AG08395 (cell line): ENCODE data around the gene MRPL39.

Experiments used
- DNase-seq: peaks from one replicate; pipeline ENCODE4 v3.0.0; 2012; ENCODE audit warnings: mixed read lengths, low spot score

MRPL39 gene

GRCh38 chr21:25568246-25568645 lies 39.0 kb downstream of the MRPL39 start:
- no peak for DNase-seq

- no peak for DNase-seq
Observed at GRCh38 chr21:25567472-25567871, 39.8 kb downstream of the MRPL39 start.

DNA sequence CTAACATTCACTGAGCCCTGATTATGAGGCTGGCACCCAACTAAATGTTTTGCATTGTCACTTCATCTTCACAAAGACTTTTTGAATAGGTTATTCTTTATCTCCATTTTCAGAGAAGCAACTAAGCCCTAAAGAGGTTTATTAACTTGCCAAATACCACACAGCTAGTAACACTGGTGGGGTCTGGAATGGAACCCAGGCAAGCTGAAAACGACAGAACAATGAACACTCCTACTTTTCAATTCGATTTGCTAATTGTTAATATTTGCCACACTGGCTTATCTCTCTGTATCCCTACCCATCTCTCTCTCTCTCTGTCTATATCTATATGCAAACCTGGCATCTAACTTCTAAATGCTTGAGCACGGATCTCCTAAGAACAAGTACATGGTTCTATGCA lies 40.6 kb downstream of the MRPL39 start:
- DNase-seq, result no peak

GRCh38 chr21:25565272-25566211 lies 41.7 kb downstream of the MRPL39 start:
- no peak for DNase-seq

- DNase-seq, result no peak
Observed at GRCh38 chr21:25564349-25564948, 42.8 kb downstream of the MRPL39 start.

DNA sequence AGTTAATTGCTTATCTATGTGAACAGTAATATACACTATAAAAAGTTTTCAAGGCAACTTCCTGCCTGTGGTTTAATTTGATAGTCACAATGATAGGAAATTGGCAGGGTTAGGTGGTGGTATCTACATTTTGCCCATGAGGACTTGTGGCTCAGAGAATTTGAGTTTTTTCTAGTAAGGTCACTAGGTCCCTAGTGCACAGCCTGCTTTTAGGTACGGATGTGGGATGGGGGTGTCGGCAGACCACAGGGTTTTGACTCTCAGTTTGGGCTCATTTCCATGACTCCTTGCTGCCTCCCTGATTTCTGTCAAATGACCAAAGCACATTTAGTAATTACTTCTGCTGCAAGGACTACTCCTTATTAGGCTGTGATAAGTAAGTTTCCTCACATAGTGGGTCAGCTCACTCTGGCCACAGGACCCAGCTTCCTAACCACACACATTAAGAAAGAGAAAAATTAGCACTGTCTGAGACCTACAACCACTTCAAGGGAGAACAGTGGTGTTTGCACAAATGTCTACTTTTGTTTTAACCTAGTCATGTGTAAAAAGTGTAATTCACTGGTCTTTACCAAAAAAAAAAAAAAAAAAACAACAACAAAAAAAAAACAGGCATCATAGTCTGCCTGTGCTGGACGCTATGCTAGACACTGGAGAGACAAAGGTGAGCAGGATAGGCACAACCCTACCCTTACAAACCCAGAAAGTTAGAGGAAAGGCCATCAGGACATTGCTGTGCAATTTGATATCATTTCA lies 43.7 kb downstream of the MRPL39 start:
- no peak for DNase-seq

DNA sequence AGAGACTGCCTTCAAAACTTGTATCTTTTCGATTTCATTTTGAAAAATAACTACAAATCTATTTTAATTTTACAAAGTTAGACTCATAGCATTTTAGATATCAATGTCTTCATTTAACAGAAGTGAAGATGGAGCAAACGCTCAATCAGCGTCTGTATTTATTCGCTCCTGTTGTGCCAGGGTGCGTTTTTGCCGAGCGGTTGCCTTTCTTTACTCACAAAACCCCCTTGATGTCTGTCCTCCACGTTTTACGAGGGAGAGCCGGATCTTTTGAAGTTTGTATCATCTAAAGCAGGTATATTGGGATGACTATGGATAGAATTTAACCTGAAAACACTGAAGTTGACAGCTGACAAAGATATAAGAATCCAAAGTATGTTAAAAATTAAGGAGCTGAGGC lies 44.6 kb downstream of the MRPL39 start:
- no peak for DNase-seq

DNA sequence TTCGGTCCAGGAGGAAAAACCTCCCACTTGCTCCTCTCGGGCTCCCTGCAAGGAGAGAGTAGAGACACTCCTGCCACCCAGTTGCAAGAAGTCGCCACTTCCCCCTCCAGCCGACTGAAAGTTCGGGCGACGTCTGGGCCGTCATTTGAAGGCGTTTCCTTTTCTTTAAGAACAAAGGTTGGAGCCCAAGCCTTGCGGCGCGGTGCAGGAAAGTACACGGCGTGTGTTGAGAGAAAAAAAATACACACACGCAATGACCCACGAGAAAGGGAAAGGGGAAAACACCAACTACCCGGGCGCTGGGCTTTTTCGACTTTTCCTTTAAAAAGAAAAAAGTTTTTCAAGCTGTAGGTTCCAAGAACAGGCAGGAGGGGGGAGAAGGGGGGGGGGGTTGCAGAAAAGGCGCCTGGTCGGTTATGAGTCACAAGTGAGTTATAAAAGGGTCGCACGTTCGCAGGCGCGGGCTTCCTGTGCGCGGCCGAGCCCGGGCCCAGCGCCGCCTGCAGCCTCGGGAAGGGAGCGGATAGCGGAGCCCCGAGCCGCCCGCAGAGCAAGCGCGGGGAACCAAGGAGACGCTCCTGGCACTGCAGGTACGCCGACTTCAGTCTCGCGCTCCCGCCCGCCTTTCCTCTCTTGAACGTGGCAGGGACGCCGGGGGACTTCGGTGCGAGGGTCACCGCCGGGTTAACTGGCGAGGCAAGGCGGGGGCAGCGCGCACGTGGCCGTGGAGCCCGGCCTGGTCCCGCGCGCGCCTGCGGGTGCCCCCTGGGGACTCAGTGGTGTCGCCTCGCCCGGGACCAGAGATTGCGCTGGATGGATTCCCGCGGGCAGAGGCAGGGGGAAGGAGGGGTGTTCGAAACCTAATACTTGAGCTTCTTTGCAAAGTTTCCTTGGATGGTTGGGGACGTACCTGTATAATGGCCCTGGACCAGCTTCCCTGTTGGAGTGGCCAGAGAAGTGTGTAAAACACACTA lies 45.3 kb downstream of the MRPL39 start:
- DNase-seq, result peak; percentile 66

GRCh38 chr21:25560891-25561290 lies 46.4 kb downstream of the MRPL39 start:
- DNase-seq, result no peak

DNA sequence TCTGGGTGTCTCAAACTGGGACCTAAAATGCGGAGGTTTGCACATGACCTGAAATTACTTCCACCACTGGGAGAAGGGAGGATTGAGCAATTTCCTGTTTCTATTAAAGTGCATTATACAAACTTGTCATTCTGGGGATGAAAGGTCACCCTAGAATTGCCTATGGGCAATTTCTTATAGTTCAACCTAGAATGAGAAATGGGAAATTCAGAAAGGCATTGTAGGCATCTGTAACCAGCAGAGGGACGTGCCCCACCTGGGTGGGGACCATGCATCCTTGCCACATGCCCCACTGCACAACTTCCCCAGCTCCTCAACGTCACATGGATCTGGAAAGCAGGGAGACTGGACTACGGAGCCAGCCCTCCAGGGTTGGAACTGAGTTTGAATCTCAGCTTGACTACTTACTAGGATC lies 47.0 kb downstream of the MRPL39 start:
- DNase-seq, result no peak

GRCh38 chr21:25559746-25560145 lies 47.5 kb downstream of the MRPL39 start:
- no peak for DNase-seq

DNA sequence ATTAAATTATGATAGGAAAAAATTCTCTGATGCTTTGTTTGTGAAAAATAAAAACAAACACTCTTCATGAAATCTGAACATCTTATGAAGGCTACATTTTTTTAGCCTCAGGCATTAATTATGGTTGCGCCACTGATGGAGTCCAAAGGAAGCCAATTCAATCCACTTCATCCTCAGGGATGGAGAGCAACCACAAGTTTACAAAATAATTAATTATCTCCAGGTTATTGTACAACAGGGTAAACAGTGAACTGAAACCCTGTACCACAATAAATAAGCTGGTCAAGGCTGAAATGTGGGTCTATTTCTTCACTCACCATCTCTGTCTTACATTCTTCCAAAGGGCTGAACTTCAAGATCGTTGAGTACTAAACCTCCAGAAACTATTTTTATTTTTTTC lies 49.2 kb downstream of the MRPL39 start:
- no peak for DNase-seq

GRCh38 chr21:25557180-25557579 lies 50.1 kb downstream of the MRPL39 start:
- no peak for DNase-seq

DNA sequence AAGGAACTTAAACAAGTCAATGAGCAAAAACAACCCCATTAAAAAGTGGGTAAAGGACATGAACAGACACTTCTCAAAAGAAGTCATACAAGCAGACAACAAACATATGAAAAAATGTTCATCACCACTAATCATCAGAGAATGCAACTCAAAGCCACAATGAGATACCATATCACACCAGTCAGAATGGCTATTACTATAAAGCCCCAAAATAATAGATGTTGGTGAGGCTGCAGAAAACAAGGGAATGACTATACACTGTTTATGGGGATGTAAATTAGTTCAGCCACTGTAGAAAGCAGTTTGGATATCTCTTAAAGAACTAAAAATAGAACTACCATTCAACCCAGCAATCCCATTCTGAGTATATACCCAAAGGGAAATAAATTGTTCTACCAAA lies 51.2 kb downstream of the MRPL39 start:
- no peak for DNase-seq

- DNase-seq, result no peak
Observed at GRCh38 chr21:25555492-25555891, 51.8 kb downstream of the MRPL39 start.

DNA sequence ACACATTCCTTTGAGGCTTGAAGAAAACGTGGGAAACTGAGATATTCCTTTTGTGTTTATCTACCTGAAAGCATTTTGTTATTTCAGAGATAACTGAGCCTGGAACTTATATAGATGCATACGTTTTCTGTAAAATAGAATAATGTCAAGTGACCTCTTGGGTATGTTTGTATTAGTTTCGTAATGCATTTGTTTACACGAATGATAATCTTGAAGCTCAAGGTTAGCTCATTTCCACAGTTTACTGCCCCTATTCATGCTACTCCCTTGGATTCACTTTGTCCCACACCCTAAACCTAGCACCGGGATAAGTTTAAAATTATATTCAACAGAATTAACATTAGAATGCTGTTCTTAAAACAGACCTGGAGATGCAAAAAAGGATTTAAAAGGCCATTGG lies 54.4 kb downstream of the MRPL39 start:
- DNase-seq, result no peak

DNA sequence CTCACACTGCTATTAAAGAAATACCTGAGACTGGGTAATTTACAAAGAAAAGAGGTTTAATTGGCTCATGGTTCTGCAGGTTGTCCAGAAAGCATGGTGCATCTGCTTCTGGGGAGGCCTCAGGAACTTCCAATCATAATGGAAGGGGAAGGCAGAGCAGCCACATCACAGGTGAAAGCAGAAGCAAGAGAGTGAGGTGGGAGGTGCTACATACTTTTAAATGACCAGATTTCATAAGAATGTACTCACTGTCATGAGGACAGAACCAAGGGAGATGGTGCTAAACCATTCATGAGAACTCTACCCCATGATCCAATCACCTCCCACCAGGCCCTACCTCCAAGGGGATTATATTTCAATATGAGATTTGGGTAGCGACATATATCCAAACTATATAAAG lies 55.7 kb downstream of the MRPL39 start:
- DNase-seq, result no peak

DNA sequence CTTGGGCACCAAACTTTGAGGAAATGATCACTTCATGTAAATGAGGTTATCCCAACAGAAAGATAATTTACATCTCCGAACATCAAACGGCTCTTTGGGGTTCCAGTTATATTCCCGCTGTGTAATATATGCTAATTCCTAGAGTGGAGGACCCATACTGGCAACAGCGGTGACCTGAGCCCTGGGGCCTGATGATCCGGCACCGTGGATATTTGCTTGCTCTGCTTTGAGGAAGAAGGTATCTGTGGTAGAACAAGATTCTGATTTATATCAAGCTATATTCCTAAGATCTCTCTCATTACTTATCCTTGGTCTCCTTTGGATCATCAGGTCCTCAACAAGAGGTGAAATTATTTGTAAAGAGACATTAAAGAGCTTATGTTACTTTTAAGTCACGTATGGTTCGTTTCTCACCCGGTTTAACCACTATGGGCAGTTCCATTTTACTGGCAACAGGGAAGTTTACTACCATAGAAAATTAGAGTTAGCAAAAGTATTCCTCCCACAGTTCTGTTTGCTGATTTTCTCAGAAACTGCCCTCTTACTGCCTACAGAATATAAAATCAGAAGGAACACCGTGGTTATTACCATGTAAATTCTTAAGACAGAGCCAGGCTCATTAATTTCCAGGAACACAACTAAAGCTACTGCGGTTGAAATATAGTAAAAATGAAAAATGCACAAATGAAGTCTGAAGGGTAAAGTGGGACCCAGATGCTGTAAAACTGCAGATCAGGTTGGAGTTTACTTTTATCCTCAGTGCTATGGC lies 56.7 kb downstream of the MRPL39 start:
- no peak for DNase-seq

GRCh38 chr21:25541042-25541441 lies 66.2 kb downstream of the MRPL39 start:
- DNase-seq, result no peak

DNA sequence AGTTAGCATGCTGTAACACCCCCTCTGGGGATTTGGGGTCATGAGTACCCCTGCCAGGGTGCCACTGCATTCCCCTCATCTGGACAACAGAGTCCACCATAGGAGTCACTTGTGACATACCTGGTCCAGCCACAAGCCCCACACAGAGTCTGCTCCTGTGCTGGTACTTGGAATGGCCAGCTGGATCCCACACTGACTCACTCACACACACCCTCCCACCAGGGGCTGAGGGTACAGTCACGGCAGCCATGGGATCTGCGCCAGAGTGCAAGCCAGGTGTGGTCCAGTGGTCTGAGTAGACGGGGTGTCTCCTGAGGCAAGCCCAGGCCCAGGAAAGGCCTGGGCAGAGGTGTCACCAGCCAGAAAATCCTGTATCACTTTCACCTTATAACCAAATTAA lies 67.7 kb downstream of the MRPL39 start:
- no peak for DNase-seq

DNA sequence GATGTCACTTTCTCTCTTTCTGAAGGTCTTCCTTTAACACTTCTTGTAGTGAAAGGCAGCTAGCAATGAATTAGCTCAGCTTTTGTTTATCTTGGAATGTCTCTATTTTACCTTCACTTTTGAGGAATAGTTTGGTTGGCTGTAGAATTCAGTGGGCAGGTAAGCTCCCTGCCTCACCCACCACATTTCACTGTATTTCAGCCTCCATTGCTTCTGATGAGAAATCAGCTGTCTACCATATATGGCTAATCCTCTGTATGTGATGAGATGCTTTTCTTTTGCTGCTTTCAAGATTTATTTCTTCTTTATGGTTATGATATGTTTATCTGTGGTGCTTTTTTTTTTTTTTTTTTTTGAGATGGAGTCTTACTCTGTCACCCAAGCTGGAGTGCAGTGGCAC lies 70.1 kb downstream of the MRPL39 start:
- DNase-seq, result no peak
